Head of caudate nucleus (tissue), 42 donors: Measurements from ENCODE around the gene NCAN.
"Not testable (repeated sequence)": the region's sequence is repeated elsewhere in the genome, so short reads cannot be mapped to it uniquely, and the experiment has no call there.

Experiments used
- DNase-seq, 42 donors: peaks; one replicate each; pipeline versions ENCODE4 v3.0.0 to v3.0.0-alpha.2; 2020 to 2021; ENCODE audit warnings: mixed read lengths in 7 of 42
- intact Hi-C: fragments of 100-400 bp; cut with DNase I; formaldehyde crosslinking; loops from one replicate; pipeline ENCODE4 v1.15.0; 2022

The NCAN gene

DNA sequence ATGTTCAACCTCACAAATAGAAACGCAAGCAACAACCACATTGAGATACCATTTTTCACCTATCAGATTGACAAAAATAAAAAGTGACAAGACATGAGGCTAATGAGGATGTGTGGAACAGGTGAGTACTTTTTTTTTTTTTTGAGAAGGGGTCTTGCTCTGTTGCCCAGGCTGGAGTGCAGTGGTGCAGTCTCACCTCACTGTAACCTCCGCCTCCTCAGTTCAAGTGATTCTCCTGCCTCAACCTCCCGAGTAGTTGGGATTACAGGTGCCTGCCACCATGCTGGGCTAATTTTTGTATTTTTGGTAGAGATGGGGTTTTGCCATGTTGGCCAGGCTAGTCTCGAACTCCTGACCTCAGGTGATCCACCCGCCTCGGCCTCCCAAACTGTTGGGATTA is 41.7 kb downstream of the NCAN start:
- DNase-seq, intact Hi-C loops: not testable (repeated sequence)

DNA sequence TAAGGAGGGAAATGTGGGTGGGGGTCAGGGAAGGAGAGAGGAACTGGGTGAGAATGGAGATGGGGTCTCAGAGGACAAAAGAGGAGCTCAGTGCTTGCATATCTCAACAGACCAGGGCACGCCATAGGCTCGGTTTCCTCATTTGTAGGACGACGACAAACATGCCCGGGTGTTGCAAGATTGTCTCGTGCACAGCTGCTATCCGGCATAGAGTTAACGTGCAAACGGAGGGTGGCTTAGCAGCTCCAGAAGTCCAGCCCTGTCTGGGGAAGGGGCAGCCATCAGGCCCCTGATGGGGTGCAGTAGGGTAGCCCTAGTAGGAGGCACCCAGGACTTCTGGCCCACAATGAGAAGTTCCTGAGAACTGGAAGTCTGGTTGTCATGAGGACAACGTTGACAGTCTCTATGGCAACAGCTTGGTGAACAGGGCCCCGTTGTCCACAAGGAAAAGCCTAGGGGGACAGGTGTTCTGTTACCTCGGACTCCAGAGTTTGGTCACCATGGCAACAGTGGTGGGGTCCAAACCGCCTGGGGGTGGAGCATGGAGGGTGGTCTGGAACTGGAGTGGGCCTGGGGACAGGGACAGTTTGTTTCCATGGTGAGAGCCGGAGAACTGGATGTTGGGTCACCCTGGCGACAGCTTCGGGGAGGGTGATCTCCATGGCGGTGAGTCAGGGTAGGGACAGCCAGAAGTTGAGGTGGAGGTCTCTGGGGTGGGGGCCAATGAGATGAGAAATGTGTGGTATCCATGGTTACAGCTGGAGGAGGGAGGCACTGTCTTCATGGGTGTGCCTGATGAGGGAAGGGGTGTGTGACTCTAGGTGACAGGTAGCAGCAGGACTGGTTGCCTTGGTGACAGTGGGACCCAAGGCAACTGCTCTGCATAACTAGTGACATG is 44.6 kb downstream of the NCAN start:
- DNase-seq: peak in 33 of 42 donors; percentile 9 to 89 (median 48)
- intact Hi-C loops: no loop called here

DNA sequence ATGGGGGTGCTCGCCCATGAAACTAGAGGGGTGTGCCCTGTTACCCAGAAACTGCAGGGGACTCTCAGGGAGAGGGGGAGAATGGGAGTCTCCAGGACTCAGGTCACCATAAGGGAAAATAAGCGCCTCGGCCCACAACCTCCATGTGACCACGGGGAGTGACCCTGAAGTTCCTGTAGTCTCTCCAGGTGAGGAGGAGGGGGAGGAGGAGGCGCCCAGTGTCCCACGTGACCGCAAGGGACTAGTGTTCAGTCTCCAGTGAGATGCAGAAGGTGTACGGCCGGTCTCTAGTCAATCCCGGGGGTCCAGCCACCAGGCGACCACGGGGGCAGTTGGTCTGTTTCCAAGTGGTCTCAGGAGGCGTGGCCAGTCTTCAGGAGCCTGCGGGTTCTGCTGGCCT is 45.4 kb downstream of the NCAN start:
- intact Hi-C loops: no loop called here

DNA sequence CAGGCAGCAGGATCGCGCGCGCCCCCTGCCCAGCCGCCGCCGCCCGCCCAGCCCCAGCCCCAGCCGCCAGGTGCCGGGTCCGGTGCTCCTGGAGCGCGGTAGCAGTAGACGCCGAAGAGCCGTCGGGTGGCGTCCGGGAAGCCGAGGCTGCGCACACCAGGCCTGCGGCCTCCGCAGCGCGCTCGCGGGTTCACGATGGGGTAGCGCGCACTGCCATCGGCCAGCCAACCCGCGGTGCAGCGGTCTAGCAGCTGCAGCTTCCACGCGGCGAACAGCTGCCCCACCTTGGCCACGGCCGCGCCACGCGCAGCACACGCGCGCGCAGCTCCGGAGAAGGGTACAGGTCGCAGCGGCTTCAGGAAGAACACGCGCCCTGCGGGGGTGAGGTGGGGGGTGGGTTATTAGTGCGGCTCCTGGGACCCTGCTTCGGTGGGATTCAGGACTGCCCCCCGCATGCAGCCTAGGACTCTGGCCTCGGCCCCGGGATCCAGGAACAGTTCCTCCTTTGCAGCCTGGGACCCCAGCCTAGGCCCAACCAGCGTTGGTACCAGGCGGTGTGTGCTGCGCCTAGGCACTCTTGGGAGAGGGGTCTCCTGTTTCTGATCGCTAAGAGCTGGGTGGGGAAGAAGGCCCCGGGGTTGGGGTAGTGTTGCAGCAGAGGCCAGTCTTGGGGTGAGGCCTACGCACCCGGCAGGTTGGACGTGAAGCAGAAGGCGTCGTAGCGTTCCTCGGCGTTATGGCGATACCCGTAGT is 46.3 kb downstream of the NCAN start:
- intact Hi-C loops: no loop called here

More for the DNA sequence above, 45.4 kb downstream of the NCAN start:
- no peak for DNase-seq

DNA sequence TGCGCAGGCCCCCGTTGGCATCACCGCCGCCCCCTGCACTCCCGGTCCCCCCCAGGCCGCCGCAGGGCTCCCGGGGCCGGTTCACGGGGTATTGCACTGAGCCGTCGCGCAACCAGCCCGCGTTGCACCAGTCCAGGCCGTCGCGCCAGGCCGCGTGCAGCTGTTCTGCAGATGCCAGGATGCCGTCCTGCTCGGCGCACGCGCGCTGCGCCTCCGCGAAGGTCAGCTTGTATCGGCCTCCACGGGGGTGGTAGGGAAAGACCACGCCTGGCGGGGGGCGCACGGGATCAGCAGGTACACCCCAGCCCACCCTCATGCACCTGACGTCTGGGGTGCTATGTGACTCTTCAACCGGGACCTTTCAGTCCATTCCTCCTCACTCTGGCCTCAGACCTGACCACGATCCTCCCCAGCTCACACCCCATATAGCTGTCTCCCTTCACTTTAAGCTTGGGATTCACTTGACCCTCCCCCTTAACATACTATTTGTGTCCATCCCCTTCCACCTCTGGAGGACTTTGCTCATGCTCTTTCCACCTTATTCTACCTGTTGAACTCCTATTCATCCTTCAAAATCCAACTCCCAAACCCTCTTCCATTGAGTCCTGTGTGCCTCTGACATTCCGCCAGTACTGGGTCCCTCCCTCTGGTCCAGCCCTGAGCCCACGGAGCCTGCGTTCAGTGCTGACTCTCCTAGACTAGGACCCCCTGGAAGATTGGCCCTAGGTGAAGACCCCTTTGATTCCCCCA is 47.0 kb downstream of the NCAN start:
- intact Hi-C loops: no loop called here
- no peak for DNase-seq

More for the DNA sequence above, 46.3 kb downstream of the NCAN start:
- DNase-seq: no peak

DNA sequence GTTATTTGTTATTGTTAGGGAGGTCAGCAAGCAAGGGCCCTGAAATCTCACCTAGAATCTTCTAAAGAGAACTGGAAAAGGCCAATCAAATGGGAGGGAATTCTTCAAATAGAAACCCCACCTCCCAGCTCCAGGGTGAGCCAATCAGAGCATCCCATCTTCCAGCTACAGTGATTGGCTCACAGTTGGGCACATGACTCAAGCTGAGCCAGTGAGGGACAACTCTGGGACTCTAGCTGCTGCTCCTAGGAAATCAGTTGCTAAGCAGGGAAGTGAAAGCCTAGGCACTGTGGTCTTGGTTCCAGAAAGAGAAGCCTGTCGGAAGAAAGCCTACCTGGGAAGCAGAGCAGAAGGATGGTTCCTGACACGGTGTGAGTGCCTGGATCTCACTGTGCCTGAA is 48.0 kb downstream of the NCAN start:
- intact Hi-C loops: no loop called here

DNA sequence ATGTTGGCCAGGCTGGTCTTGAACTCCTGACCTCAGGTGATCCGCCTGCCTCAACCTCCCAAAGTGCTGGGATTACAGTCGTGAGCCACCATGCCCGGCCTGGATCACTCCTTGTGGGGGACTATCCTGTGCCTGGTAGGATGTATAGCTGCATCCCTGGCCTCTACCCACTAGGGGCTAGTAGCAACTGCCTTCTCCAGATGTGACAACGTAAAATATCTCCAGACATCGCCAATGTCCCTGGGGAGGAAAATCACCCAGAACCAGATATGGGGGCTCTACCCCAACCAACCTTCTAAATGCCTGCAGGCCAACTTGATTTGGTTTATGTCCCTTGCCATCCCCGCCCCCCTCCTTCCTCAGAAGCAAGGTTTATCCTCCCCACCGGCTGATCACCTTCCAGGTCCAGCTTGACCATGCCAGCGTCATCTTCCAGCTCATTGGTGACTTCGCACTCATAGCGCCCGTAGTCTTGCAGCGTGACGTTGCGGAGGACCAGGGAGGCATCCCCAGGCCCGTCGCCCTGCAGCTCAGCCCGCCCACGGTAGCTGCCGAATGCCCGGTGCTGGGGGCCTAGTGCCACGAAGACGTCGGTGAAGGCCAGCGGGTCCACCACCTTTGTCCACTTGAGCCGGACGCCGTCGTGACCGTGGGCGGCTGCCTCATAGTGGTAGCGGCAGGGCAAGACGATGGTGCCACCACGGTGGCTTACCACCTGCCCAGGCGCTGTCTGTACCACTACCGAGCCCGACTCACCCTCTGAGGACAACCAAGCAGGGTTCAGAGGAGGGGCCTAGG is 48.9 kb downstream of the NCAN start:
- intact Hi-C loops: no loop called here
- DNase-seq: no peak

More for the DNA sequence above, 48.0 kb downstream of the NCAN start:
- peak in 18 of 42 donors; percentile 9 to 57 (median 42) for DNase-seq

DNA sequence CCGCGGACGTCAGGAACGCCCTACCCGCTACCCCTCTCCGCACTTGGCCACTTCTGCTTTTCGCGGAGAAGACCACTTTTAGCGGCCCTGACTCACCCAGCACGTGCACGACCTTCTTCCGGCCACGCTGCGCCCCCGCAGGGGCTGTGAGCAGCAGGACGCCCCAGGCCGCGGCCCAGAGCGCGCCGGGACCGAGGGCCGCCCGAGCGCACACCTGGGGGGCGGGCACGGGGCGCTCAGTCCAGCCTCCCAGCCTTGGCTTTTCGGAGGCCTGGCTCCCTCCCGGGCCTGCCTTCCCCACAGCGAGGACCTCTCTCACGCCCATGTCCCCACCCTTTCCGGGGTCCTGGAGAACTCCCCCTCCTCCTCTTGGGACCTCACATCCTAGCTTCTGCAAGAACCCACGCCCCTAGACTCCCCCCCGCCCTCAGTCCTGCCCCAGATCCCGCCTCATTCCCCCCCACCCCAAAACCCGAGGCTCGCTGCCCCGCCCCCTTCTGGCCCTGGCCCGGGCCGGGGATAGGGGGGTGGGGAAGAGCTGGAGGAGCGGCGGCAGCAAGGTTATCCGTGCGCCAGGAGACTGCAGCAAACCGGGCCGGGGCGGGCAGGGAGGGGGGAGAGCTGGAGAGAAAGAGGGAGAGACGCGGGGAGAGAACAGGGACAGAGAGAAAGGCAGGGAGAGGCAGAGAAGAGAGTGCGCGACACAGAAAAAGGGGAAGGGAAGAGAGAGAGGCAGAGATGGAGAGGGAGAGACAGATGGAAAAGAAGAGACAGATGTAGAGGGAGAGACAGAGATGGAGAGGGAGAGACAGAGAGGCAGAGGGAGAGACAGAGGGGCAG is 49.8 kb downstream of the NCAN start:
- intact Hi-C loops: no loop called here
- DNase-seq: peak in 2 of 42 donors; percentile 21 to 38

DNA sequence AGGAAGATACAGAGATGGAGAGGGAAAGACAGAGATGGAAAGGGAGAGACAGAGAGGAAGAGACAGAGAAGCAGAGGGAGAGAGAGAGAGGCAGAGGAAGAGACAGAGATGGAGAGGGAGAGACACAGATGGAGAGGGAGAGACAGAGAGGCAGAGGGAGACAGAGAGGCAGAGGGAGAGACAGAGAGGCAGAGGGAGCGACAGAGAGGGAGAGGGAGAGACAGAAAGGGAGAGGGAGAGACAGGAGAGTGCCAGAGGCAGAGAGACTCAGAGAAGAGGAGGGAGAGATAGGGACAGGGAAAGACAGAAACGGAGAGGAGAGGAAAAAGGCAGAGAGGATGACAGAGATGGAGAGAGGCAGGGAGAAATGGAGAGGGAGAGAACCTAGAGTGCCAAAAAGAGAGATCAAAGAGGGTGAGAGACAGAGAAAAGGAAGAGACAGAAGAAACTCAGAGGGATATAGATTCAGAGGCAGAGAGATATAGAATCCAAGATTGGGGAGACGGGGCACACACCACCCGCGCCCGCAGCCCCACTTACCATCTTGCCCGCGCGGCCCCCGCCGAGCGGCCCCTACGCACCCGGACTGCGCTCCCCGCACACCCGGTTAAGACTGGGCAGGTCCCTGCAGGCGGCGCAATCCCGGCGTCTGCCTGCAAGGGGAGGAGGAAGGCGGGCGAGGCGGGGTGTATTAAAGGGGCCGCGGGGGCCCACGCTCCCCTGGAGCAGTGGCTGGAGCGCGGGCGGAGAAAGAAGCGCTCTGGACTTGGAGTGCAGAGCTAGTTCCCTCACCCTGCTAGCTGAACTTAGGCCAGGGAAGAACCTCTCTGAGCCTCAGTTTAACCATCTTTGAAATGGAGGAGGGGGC is 50.7 kb downstream of the NCAN start:
- no peak for DNase-seq
- intact Hi-C loops: no loop called here

DNA sequence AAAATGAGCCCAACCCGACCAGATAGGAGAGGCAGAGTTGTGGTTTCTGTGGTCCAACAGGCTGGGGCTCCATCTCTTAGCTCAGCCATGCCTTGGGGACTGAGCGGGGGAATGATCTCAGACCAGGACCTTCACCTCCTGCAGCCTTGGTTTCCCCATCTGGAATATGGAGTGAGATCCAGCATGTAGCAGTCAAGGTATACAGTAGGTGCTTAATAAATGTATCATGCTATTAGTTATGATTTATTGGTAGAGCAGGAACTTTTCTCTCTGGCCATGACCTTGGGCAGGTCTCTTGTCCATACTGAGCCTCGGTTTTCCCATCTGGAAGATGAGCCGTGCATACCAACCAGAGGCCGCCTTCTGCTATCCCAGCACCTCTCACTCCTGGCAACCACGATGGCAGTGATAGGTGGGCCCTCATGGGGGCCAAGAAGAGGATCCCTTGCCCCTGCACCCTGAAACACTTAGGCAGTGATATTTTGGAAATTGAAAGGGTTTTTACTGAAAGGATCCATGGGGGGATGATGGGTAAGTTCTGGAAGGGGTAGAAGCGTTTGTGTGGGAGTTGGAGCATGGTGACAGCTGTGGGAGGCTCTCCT is 52.2 kb downstream of the NCAN start:
- intact Hi-C loops: no loop called here
- DNase-seq: no peak

DNA sequence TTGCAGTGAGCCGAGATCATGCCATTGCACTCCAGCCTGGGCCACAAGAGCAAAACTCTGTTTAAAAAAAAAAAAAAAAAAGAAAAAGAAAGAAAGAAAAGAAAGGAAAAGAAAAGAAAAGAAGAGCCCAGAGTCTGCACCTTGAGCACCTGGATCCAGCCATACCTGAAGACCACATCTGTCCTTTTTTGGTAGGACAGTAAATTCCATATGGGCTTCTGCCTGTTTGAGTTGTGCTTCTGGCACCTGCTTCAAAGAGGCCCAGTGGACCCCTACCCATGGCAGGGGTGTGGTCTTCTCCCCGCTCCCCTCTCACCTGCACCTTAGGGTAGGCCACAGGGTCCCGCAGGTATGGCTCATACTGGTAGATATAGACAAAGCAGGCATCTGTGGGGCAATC is 55.5 kb downstream of the NCAN start:
- no peak for DNase-seq
- intact Hi-C loops: no loop called here

DNA sequence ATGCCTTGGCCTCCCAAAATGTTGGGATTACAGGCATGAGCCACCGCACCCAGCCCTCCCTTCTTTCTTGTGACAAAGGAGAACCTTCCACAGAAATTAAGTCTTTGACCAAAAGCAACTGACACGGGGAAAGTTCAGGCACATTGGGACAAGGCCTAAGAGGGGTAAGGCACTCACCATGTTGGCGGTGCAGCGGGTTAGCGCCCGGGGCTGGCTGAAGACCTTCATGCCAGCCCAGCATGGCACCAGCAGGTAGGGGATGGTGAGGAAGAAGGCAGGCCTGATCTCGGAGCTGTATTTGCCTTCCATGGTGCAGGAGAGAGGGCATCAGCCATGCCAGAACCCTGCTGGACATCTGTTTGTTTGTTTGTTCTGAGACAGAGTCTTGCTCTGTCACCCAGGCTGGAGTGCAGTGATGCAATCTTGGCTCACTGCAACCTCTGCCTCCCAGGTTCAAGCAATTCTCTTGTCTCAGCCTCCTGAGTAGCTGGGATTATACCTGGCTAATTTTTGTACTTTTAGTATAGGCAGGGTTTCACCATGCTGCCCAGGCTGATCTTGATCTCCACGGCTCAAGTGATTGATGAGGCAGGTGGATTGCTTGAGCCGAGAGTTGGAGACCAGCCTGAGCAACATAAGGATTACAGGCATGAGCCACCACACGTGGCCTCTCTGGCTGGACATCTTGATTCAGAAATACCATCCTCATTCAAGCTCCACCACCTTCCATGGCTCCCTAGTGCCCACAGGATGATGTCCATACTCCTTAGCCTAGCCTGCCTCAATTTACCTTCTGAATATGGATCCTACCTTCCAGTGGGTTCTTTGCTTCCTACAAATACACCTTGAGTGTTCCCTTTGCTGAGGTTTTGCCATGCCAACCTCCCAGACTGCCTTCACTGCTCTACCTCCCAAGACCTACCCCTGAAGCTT is 57.0 kb downstream of the NCAN start:
- no peak for DNase-seq
- intact Hi-C loops: no loop called here

DNA sequence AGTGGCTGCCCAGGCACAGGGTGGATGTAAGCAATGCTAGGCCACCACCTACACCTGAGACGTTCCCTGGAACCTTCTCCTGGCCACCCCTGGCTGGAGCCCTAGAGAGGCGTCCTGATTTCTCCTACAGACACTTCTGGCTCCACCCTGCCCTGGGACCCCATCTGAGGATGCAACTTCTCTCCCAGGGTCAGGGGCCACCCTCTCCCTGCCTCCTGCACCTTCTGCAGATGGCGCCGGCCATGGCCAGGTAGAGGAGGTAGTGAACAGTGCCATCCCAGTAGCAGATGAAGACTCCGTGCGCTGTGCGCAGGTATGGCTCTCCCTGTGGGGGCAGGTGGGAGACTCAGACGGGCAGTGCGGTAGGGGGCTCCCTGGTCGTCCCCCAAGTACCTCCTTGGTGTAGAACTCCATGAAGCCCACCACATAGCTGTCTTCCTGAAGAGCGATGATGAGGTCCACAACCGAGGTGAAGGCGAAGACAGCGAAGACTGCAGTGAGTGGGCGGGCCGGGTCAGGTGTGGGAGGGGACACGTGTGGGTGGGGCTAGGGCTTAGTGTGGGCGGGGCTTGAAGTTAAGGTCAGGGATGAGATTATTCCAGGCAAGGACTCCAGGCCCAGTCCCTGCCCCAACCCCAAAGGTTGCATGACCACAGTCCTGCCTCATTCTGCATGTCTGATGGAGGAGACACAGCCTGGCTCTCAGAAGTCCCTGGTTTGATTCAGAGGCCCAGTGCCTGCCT is 58.4 kb downstream of the NCAN start:
- DNase-seq: no peak
- intact Hi-C loops: no loop called here

DNA sequence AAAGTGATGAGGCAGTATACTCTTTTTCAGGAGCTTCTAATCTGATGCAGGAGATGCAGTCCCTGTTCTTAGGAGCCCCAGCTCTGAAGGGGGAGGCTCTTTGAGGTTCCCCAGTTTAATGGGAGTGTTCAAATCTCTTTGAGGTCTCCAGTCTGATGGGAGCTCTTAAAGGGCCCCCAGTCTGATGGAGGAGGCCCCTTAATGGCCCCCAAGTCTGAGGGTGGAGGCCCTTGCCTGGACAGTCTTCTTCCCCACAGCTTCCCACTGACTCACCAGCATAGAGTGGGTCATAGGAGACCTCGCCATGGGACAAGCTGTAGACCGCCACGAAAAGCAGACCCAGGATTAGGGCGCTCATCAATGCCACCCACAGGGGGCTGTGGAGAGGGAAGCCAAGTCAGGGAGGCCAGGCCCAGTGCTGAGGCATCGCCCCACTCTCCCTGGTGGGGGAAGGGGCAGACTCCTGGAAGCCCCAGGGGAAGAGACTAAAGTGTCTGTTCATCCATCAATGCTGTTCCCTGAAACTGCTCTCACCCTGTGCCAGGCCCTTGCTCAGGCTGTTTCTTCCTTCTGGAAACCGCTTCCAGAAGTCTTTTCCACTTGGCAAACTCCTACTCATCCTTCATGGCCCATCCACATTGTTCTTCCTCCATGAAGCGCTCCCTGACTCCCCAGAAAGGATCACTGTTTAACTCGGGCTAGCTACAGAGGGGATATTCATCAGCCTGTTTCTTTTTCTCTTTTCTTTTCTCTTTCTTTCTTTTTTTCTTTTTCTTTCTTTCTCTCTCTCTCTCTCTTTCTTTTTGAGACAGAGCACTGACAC is 59.2 kb downstream of the NCAN start:
- intact Hi-C loops: no loop called here

More for the DNA sequence above, 59.2 kb downstream of the NCAN start:
- DNase-seq: no peak
